GM12878 (cell line): ENCODE measurements around the gene FHL3. TPM values are rescaled to one million over a fixed set of nuclear protein-coding genes. Genes with fewer than 3 reads are reported as not detected.

Source experiments
- ATAC-seq: fragments of 200-7000 bp; cut with Tn5 transposase; 3 replicates; pipeline ENCODE4 v1.9.1; 2020; ENCODE audit warnings: mild to moderate bottlenecking, moderate library complexity
- BruUV-seq: library from RNA; stranded (reverse); fragments of 400-500 nt; replicated peaks from 2 replicates; lab custom pipeline; 2021; lab: Mats Ljungman, UMichigan
- CTCF ChIA-PET: fragments of 300-600 bp; sonication (Branson Sonifier 250); formaldehyde crosslinking; extraction: SDS; loops from one replicate; lab custom pipeline; 2021; ENCODE audit warnings: inconsistent platforms; lab: Yijun Ruan, JAX
- POLR2A ChIA-PET: fragments of 350-600 bp; formaldehyde crosslinking; extraction: SDS; loops from one replicate; lab custom pipeline; 2021; ENCODE audit warnings: inconsistent platforms; lab: Charles Lee
- RAD21 ChIA-PET: fragments of 300-600 bp; sonication (Branson Sonifier 250); formaldehyde crosslinking; loops from one replicate; lab custom pipeline; 2023; ENCODE audit warnings: antibody characterized with exemption; ENCODE audit not compliant: unreplicated experiment; lab: Charles Lee
- SMC1A ChIA-PET: fragments of 300-600 bp; sonication (Branson Sonifier 250); formaldehyde crosslinking; loops from one replicate; lab custom pipeline; 2023; ENCODE audit not compliant: unreplicated experiment, uncharacterized antibody; lab: Charles Lee
- DNase-seq: peaks from one replicate; pipeline ENCODE4 v3.0.0-alpha.2; 2011; ENCODE audit warnings: low read depth, low spot score
- FAIRE-seq: peaks from 3 replicates; lab custom pipeline; 2011; peaks lifted over from hg19 to GRCh38; lab: Jason Lieb, UNC
- H2AFZ ChIP-seq: 2 replicates; pipeline ENCODE4 v1.6.0; 2011; ENCODE audit warnings: low read depth, low read length, control low read depth; ENCODE audit not compliant: control insufficient read depth
- H3K27ac ChIP-seq: 2 replicates; pipeline ENCODE4 v1.5.1; 2011; ENCODE audit warnings: control low read depth; ENCODE audit not compliant: control insufficient read depth, insufficient read depth
- H3K27me3 ChIP-seq, 2 experiments: replicated peaks in 1 of 2; 2 replicates each; pipeline versions ENCODE4 v1.6.0 to v1.6.1; 2011; ENCODE audit warnings: low read length in 1 of 2; ENCODE audit not compliant: control insufficient read depth in 2 of 2, insufficient read depth in 2 of 2
- H3K36me3 ChIP-seq, 2 experiments: 2 replicates each; pipeline ENCODE4 v1.5.1; 2011; ENCODE audit warnings: low read length in 1 of 2; ENCODE audit not compliant: control insufficient read depth in 2 of 2, insufficient read depth in 2 of 2
- H3K4me1 ChIP-seq: 2 replicates; pipeline ENCODE4 v1.6.1; 2011; ENCODE audit warnings: mild to moderate bottlenecking, low read length, moderate library complexity, mixed read lengths; ENCODE audit not compliant: control insufficient read depth, insufficient read depth
- H3K4me2 ChIP-seq: 2 replicates; pipeline ENCODE4 v1.6.0; 2011; ENCODE audit warnings: control low read depth; ENCODE audit not compliant: control insufficient read depth, insufficient read depth
- H3K4me3 ChIP-seq: fragments of 200-600 bp; sonication (generic); 2 replicates; pipeline ENCODE4 v1.5.1; 2016
- H3K79me2 ChIP-seq: 2 replicates; pipeline ENCODE4 v1.6.0; 2011; ENCODE audit warnings: low read length; ENCODE audit not compliant: control insufficient read depth, insufficient read depth
- H3K9ac ChIP-seq: 2 replicates; pipeline ENCODE4 v1.8.0; 2011; ENCODE audit warnings: low read length, control low read depth, mixed read lengths; ENCODE audit not compliant: control insufficient read depth, insufficient read depth
- H3K9me3 ChIP-seq: replicated peaks from 3 replicates; pipeline ENCODE4 v1.5.1; 2011; ENCODE audit warnings: mild to moderate bottlenecking, low read length; ENCODE audit not compliant: control insufficient read depth, insufficient read depth
- H4K20me1 ChIP-seq: 2 replicates; pipeline ENCODE4 v1.6.0; 2011; ENCODE audit not compliant: control insufficient read depth, insufficient read depth
- ASH2L ChIP-seq: fragments of 300-600, 200-600 bp; sonication (generic); IDR thresholded peaks from 2 replicates; pipeline ENCODE4 v1.6.1; 2017; ENCODE audit warnings: low read depth, mild to moderate bottlenecking, borderline replicate concordance
- BACH1 ChIP-seq: fragments of 450-650 bp; IDR thresholded peaks from 2 replicates; pipeline ENCODE4 v1.6.1; 2017; ENCODE audit warnings: mild to moderate bottlenecking, borderline replicate concordance
- CBX5 ChIP-seq: sonication (generic); IDR thresholded peaks from 2 replicates; pipeline ENCODE4 v1.6.1; 2016; ENCODE audit warnings: low read depth, moderate library complexity, mild to moderate bottlenecking, inconsistent platforms
- ETV6 ChIP-seq, 2 experiments: fragments of 450-650 bp in 1 of 2; IDR thresholded peaks in 1 of 2; conservative IDR thresholded peaks in 1 of 2; 2 replicates each; pipeline ENCODE4 v1.6.1; 2014; ENCODE audit warnings: antibody characterized with exemption in 1 of 2, borderline replicate concordance in 1 of 2, low read depth in 1 of 2, mild to moderate bottlenecking in 1 of 2, moderate library complexity in 1 of 2
- GATAD2B ChIP-seq: fragments of 450-650 bp; conservative IDR thresholded peaks from 2 replicates; pipeline ENCODE4 v1.6.1; 2017; ENCODE audit warnings: low read depth, mild to moderate bottlenecking, moderate library complexity
- HCFC1 ChIP-seq: fragments of 150-350 bp; IDR thresholded peaks from 2 replicates; pipeline ENCODE4 v1.6.1; 2014; ENCODE audit warnings: low read length
- HDAC2 ChIP-seq: fragments of 200-600 bp; sonication (generic); IDR thresholded peaks from 2 replicates; pipeline ENCODE4 v1.6.1; 2017
- HSF1 ChIP-seq: fragments of 150-350 bp; IDR thresholded peaks from 2 replicates; pipeline ENCODE4 v1.6.1; 2014; ENCODE audit warnings: mild to moderate bottlenecking, low read depth, low read length
- MAX ChIP-seq: IDR thresholded peaks from 2 replicates; pipeline ENCODE4 v1.6.1; 2012; ENCODE audit warnings: low read depth, low read length, improper control_type of control experiment
- MEF2A ChIP-seq: IDR thresholded peaks from 2 replicates; pipeline ENCODE4 v1.6.1; 2011; ENCODE audit warnings: low read depth, mild to moderate bottlenecking, low read length, moderate library complexity; ENCODE audit not compliant: insufficient read depth
- NR2C1 ChIP-seq: fragments of 450-650 bp; IDR thresholded peaks from 2 replicates; pipeline ENCODE4 v1.6.1; 2017; ENCODE audit warnings: antibody characterized with exemption, mild to moderate bottlenecking, moderate library complexity
- SIN3A ChIP-seq: IDR thresholded peaks from 2 replicates; pipeline ENCODE4 v1.6.1; 2012; ENCODE audit warnings: low read depth, low read length, improper control_type of control experiment
- SMAD1 ChIP-seq: fragments of 450-650 bp; IDR thresholded peaks from 2 replicates; pipeline ENCODE4 v1.6.1; 2018; ENCODE audit warnings: mild to moderate bottlenecking, low read depth; ENCODE audit not compliant: partially characterized antibody
- SMC3 ChIP-seq: IDR thresholded peaks from 2 replicates; pipeline ENCODE4 v1.6.1; 2011; ENCODE audit warnings: low read length, improper control_type of control experiment, borderline replicate concordance
- SREBF1 ChIP-seq: IDR thresholded peaks from 2 replicates; pipeline ENCODE4 v1.6.1; 2012; ENCODE audit warnings: mild to moderate bottlenecking, low read length
- SUZ12 ChIP-seq: fragments of 200-600 bp; sonication (generic); IDR thresholded peaks from one replicate; pipeline ENCODE4 v1.6.1; 2018; ENCODE audit warnings: antibody characterized with exemption, mild to moderate bottlenecking; ENCODE audit not compliant: unreplicated experiment
- ZBED1 ChIP-seq: IDR thresholded peaks from 2 replicates; pipeline ENCODE4 v1.6.1; 2016; ENCODE audit warnings: borderline replicate concordance
- ZNF217 ChIP-seq: fragments of 450-650 bp; IDR thresholded peaks from 2 replicates; pipeline ENCODE4 v1.6.1; 2017; ENCODE audit warnings: antibody characterized with exemption, mild to moderate bottlenecking
- ZZZ3 ChIP-seq: IDR thresholded peaks from 2 replicates; pipeline ENCODE4 v1.6.1; 2011; ENCODE audit warnings: low read depth; ENCODE audit not compliant: control insufficient read depth, insufficient read length
- WGBS: methylation state at CpG from one replicate; pipeline ENCODE4 v1.1.6; 2016; ENCODE audit warnings: low lambda C conversion rate; ENCODE audit not compliant: insufficient replicate concordance, insufficient coverage; ENCODE audit errors: missing lambda C conversion rate; 5-methylcytosine and 5-hydroxymethylcytosine counted together
- in situ Hi-C: fragments of 300-500 bp; cut with MboI; formaldehyde crosslinking; loops from 9 replicates; pipeline ENCODE4 v1.14.3; 2018; ENCODE audit warnings: mixed read lengths
- intact Hi-C: fragments of 100-400 bp; cut with micrococcal nuclease; formaldehyde crosslinking; loops from one replicate; pipeline ENCODE4 v1.14.2; 2022; ENCODE audit not compliant: unreplicated experiment
- polyA plus RNA-seq, 11 experiments: library from polyadenylated mRNA; depleted of rRNA in 4 of 11; unstranded in 6 of 11; stranded (reverse) in 5 of 11; fragments of >200 nt; fragmentation: Nextera tagmentation in 4 of 11; fragmentation: Illumina TruSeq in 1 of 11; extraction: Ambion mirVana in 4 of 11; extraction: Trizol in 1 of 11; gene quantifications; 1 replicate in 1 of 11; 2 replicates in 10 of 11; pipeline versions ENCODE4 v1.2.1 to v1.2.3, GENCODE V29; 2011 to 2016; ENCODE audit warnings: inconsistent platforms in 2 of 11, missing spikeins in 2 of 11, low read depth in 1 of 11
- total RNA-seq, 4 experiments: library from RNA; depleted of rRNA in 3 of 4; stranded (reverse); fragments of >200 nt in 3 of 4; fragmentation: Illumina TruSeq in 1 of 4; extraction: Trizol in 1 of 4; gene quantifications; 2 replicates each; pipeline versions ENCODE4 v1.2.1 to v1.2.3, GENCODE V29; 2013 to 2021

FHL3 gene
- total and polyA plus RNA-seq, 10 of the 15 experiments (the other 5 are each of a cell fraction or from before 2014, with no cell fraction given) = 0.26 to 13.9 (median 7.9) TPM

GRCh38 chr1:38012363-38013226 is 7.3 kb upstream of the FHL3 start, which contains the start of gene UTP11:
Gene UTP11 (plus strand): TSS chr1:38012734. CDS start chr1:38012803, 69 bp downstream.
- H2AFZ ChIP-seq = peak within 1 kb of the TSS; percentile 79
- BruUV-seq = no TSS peak
- ChIA-PET RAD21 (interaction anchor here (0.6 to 2.1 kb wide), 7 partner anchors 17 to 325 kb away, joined by 3 to 6 read pairs (median 3); no protein-coding TSS in a partner anchor), CTCF (interaction anchor here (0.7 to 5.0 kb wide), 8 partner anchors 8 to 574 kb away, joined by 3 to 32 read pairs (median 4); partner anchors contain the start of gene SF3A3), SMC1A (interaction anchor here (1.2 to 2.9 kb wide), 4 partner anchors 9 to 59 kb away, joined by 3 to 16 read pairs (median 3); no protein-coding TSS in a partner anchor), POLR2A (interaction anchor here (0.6 to 1.6 kb wide), 7 partner anchors 9 to 153 kb away, joined by 3 to 4 read pairs (median 3); partner anchors contain the start of gene MTF1)
- peaks cover 0 to 4% of the 10 kb centered on the region in 2 experiments; a peak in 1 of 4 replicates for H3K36me3 ChIP-seq
- no peaks in the 10 kb centered on the region for H4K20me1 ChIP-seq
- peak within 1 kb of the TSS; percentile 89 for H3K4me2 ChIP-seq
- peaks cover 8% of the 10 kb centered on the region; the same call in 1 of the 2 replicates for H3K4me1 ChIP-seq
- intact Hi-C loops = loop anchor here (1.0 kb wide), 1 partner anchor 22 kb away; the partner anchor contains the start of gene SF3A3
- peak; percentile 86 for DNase-seq
- H3K79me2 ChIP-seq = peaks cover 29% of the 10 kb centered on the region
- peak within 1 kb of the TSS; percentile 91 for H3K9ac ChIP-seq
- in situ Hi-C loops = no loop called here
- peak within 1 kb of the TSS; percentile 84 for H3K4me3 ChIP-seq
- FAIRE-seq = peak; percentile 91
- H3K9me3 ChIP-seq = no peaks in the 10 kb centered on the region
- no peaks in the 10 kb centered on the region for H3K27me3 ChIP-seq
- WGBS = 9% methylated on average over 49 of the region's 49 CpGs
- peak; percentile 96 for ATAC-seq
- peak within 1 kb of the TSS; percentile 84 for H3K27ac ChIP-seq
- TF ChIP-seq HDAC2 (peak; percentile 95; the same call in 1 of the 2 replicates), HCFC1 (peak; percentile 94), ZBED1 (no peak), NR2C1 (peak; percentile 36; the same call in 1 of the 2 replicates), HSF1 (no peak), SREBF1 (peak; percentile 31; the same call in 1 of the 2 replicates), SMAD1 (no peak), CBX5 (peak; percentile 93; the same call in 1 of the 2 replicates), SUZ12 (no peak), ETV6 (conservative IDR thresholded peaks at IDR 0.05 in 1 of 2, IDR thresholded peaks at IDR 0.05 in 1 of 2; ENCODE audit: borderline replicate concordance in 1 of 2, low read depth in 1 of 2) (no peak; a peak in 1 of 4 replicates), ZZZ3 (no peak), ASH2L (no peak), BACH1 (no peak), GATAD2B (0 out of 2 replicates have a peak, but pooled peaks have one; percentile 23), SMC3 (no peak), SIN3A (no peak), MAX (peak; percentile 100), MEF2A (no peak), ZNF217 (no peak)
